Neural cell (in vitro differentiated cells): ENCODE results near the gene ADGRA1. TPM values are rescaled to one million over a fixed set of nuclear protein-coding genes. Genes with fewer than 3 reads are reported as not detected.

Experiments
- H2AFZ ChIP-seq: fragments of 200-600, 300-800 bp; sonication (generic), shearing (Covaris generic); 2 replicates; pipeline ENCODE4 v1.6.0; 2014; ENCODE audit warnings: low read depth, mild to moderate bottlenecking, antibody characterized with exemption, low read length, moderate library complexity
- H3F3A ChIP-seq: fragments of 200-600 bp; shearing (Covaris generic); 2 replicates; pipeline ENCODE4 v1.6.1; 2016; ENCODE audit warnings: mild to moderate bottlenecking, moderate library complexity, mixed read lengths, antibody characterized with exemption, low read length; ENCODE audit not compliant: insufficient read depth, poor library complexity, severe bottlenecking
- H3K27ac ChIP-seq: fragments of 200-600, 300-800 bp; sonication (generic), shearing (Covaris generic); 2 replicates; pipeline ENCODE4 v1.5.1; 2014; ENCODE audit warnings: mild to moderate bottlenecking, low read length, moderate library complexity
- H3K27me3 ChIP-seq: fragments of 300-800, 200-600 bp; sonication (generic), shearing (Covaris generic); 2 replicates; pipeline ENCODE4 v1.6.0; 2014; ENCODE audit warnings: mild to moderate bottlenecking, low read depth, low read length, moderate library complexity; ENCODE audit not compliant: insufficient read depth
- H3K36me3 ChIP-seq: fragments of 300-800, 200-600 bp; sonication (generic), shearing (Covaris generic); 2 replicates; pipeline ENCODE4 v1.5.1; 2014; ENCODE audit warnings: mild to moderate bottlenecking, antibody characterized with exemption, low read length, moderate library complexity; ENCODE audit not compliant: insufficient read depth
- H3K4me2 ChIP-seq: fragments of 300-800, 200-600 bp; sonication (generic), shearing (Covaris generic); 2 replicates; pipeline ENCODE4 v1.6.0; 2014; ENCODE audit warnings: mild to moderate bottlenecking, low read length
- H3K4me3 ChIP-seq: fragments of 300-800, 200-600 bp; sonication (generic), shearing (Covaris generic); 2 replicates; pipeline ENCODE4 v1.5.1; 2014; ENCODE audit warnings: mild to moderate bottlenecking, low read length, moderate library complexity
- H3K79me2 ChIP-seq: fragments of 200-600 bp; shearing (Covaris generic); replicated peaks from 2 replicates; pipeline ENCODE4 v1.6.0; 2014; ENCODE audit warnings: mild to moderate bottlenecking, low read length, moderate library complexity; ENCODE audit not compliant: insufficient read depth
- H3K9ac ChIP-seq: fragments of 300-800, 200-600 bp; sonication (generic), shearing (Covaris generic); 2 replicates; pipeline ENCODE4 v1.6.1; 2016; ENCODE audit warnings: mild to moderate bottlenecking, low read length, mixed read lengths
- H3K9me2 ChIP-seq: fragments of 200-600 bp; shearing (Covaris generic); 2 replicates; pipeline ENCODE4 v1.6.1; 2016; ENCODE audit warnings: mild to moderate bottlenecking, low read length, mixed read lengths; ENCODE audit not compliant: insufficient read depth
- H3K9me3 ChIP-seq: fragments of 200-600, 300-800 bp; sonication (generic), shearing (Covaris generic); 2 replicates; pipeline ENCODE4 v1.6.1; 2016; ENCODE audit warnings: mild to moderate bottlenecking, mixed run types, low read length, moderate library complexity, mixed read lengths
- H4K20me1 ChIP-seq: fragments of 200-600 bp; shearing (Covaris generic); 2 replicates; pipeline ENCODE4 v1.6.1; 2016; ENCODE audit warnings: mild to moderate bottlenecking, mixed run types; ENCODE audit not compliant: insufficient read depth
- CTCF ChIP-seq: fragments of 450-650 bp; IDR thresholded peaks from 2 replicates; pipeline ENCODE4 v1.5.1; 2014; ENCODE audit warnings: antibody characterized with exemption, mild to moderate bottlenecking, moderate library complexity; ENCODE audit not compliant: poor library complexity, severe bottlenecking
- EP300 ChIP-seq: fragments of 450-650 bp; conservative IDR thresholded peaks from 2 replicates; pipeline ENCODE4 v1.6.1; 2014; ENCODE audit warnings: antibody characterized with exemption, mild to moderate bottlenecking, moderate library complexity; ENCODE audit not compliant: poor library complexity, severe bottlenecking
- EZH2 ChIP-seq: fragments of 200-600, 300-800 bp; shearing (Covaris generic), sonication (generic); IDR thresholded peaks from 2 replicates; pipeline ENCODE4 v1.6.1; 2014; ENCODE audit warnings: antibody characterized with exemption, low read length, borderline replicate concordance, mild to moderate bottlenecking; ENCODE audit not compliant: insufficient read depth, poor library complexity, severe bottlenecking
- MXI1 ChIP-seq: fragments of 450-650 bp; conservative IDR thresholded peaks from 2 replicates; pipeline ENCODE4 v1.6.1; 2014; ENCODE audit warnings: antibody characterized with exemption, mild to moderate bottlenecking; ENCODE audit not compliant: poor library complexity, severe bottlenecking
- POLR2AphosphoS5 ChIP-seq: IDR thresholded peaks from 2 replicates; pipeline ENCODE4 v1.6.1; 2012
- RAD21 ChIP-seq: fragments of 450-650 bp; conservative IDR thresholded peaks from 2 replicates; pipeline ENCODE4 v1.6.1; 2014; ENCODE audit warnings: antibody characterized with exemption, mild to moderate bottlenecking, moderate library complexity
- REST ChIP-seq: IDR thresholded peaks from 2 replicates; pipeline ENCODE4 v1.6.1; 2012; ENCODE audit warnings: borderline replicate concordance
- SMC3 ChIP-seq: fragments of 450-650 bp; conservative IDR thresholded peaks from 2 replicates; pipeline ENCODE4 v1.6.1; 2014; ENCODE audit warnings: antibody characterized with exemption, mild to moderate bottlenecking, moderate library complexity; ENCODE audit not compliant: poor library complexity
- TAF1 ChIP-seq: IDR thresholded peaks from 2 replicates; pipeline ENCODE4 v1.6.1; 2012; ENCODE audit warnings: low read depth
- polyA plus RNA-seq: library from polyadenylated mRNA; depleted of rRNA; stranded (reverse); fragments of >200 nt; gene quantifications from 2 replicates; pipeline ENCODE4 v1.2.3, GENCODE V29; 2014

ADGRA1 gene
- polyA plus RNA-seq, 1 donor from 2014 or later = 2.2 TPM

- Histone ChIP-seq H2AFZ (no peak overlapping the region), H3K27me3 (no peaks in the 10 kb centered on the region), H3K36me3 (no peaks in the 10 kb centered on the region), H4K20me1 (no peaks in the 10 kb centered on the region), H3F3A (no peaks in the 10 kb centered on the region), H3K27ac (no peak overlapping the region), H3K9me3 (peaks cover 17% of the 10 kb centered on the region), H3K79me2 (no peaks in the 10 kb centered on the region), H3K4me2 (no peak overlapping the region), H3K9me2 (no peaks in the 10 kb centered on the region), H3K4me3 (no peak overlapping the region), H3K9ac (no peak overlapping the region)
- TF ChIP-seq SMC3 = no peak
- TF ChIP-seq POLR2AphosphoS5 = no peak
- TF ChIP-seq EP300 = no peak
- TF ChIP-seq MXI1 = no peak
- no peak for TF ChIP-seq CTCF
- TF ChIP-seq EZH2 = no peak
- TF ChIP-seq RAD21 = no peak
- no peak for TF ChIP-seq REST
- no peak for TF ChIP-seq TAF1
Observed at GRCh38 chr10:133105686-133106390, 18.1 kb downstream of the ADGRA1 start.

- no peaks in the 10 kb centered on the region for H3F3A ChIP-seq
- H4K20me1 ChIP-seq = no peaks in the 10 kb centered on the region
- H3K4me2 ChIP-seq = no peak overlapping the region
- no peak overlapping the region for H3K27ac ChIP-seq
- H3K4me3 ChIP-seq = no peak overlapping the region
- H3K9me2 ChIP-seq = no peaks in the 10 kb centered on the region
- H3K9ac ChIP-seq = no peak overlapping the region
- TF ChIP-seq REST = no peak
- TF ChIP-seq POLR2AphosphoS5 = no peak
- TF ChIP-seq MXI1 = no peak
- no peak for TF ChIP-seq TAF1
- no peak for TF ChIP-seq RAD21
- TF ChIP-seq SMC3 = no peak
- no peak for TF ChIP-seq CTCF
- TF ChIP-seq EZH2 = no peak
- no peak for TF ChIP-seq EP300
- peaks cover 17% of the 10 kb centered on the region for H3K9me3 ChIP-seq
- no peaks in the 10 kb centered on the region for H3K36me3 ChIP-seq
- no peaks in the 10 kb centered on the region for H3K79me2 ChIP-seq
- no peaks in the 10 kb centered on the region for H3K27me3 ChIP-seq
- H2AFZ ChIP-seq = no peak overlapping the region
Observed at GRCh38 chr10:133106516-133106915, 18.8 kb downstream of the ADGRA1 start.
